HepG2 (cell line): ENCODE results near the gene WDR93. TPM values are rescaled to one million over a fixed set of nuclear protein-coding genes. Genes with fewer than 3 reads are reported as not detected.

Source experiments
- ARID2 ChIP-seq: sonication (generic); formaldehyde crosslinking; IDR thresholded peaks from 2 replicates; pipeline ENCODE4 v1.8.1; 2022; ENCODE audit warnings: mild to moderate bottlenecking, missing genetic modification reagents, borderline replicate concordance
- ATAD3A ChIP-seq: sonication (generic); formaldehyde crosslinking; IDR thresholded peaks from 2 replicates; pipeline ENCODE4 v1.4.0; 2020; ENCODE audit warnings: missing genetic modification reagents
- CEBPG ChIP-seq: IDR thresholded peaks from 2 replicates; pipeline ENCODE4 v1.6.1; 2016
- CERS6 ChIP-seq: sonication (generic); formaldehyde crosslinking; IDR thresholded peaks from 2 replicates; pipeline ENCODE4 v1.5.0; 2020; ENCODE audit warnings: missing genetic modification reagents
- EEA1 ChIP-seq: sonication (generic); formaldehyde crosslinking; IDR thresholded peaks from 2 replicates; pipeline ENCODE4 v1.5.1; 2020; ENCODE audit warnings: mild to moderate bottlenecking, missing genetic modification reagents, borderline replicate concordance
- HBP1 ChIP-seq: IDR thresholded peaks from 2 replicates; pipeline ENCODE4 v1.6.1; 2016; ENCODE audit warnings: low read depth, control low read depth
- HNF4A ChIP-seq: sonication (generic); formaldehyde crosslinking; IDR thresholded peaks from 2 replicates; pipeline ENCODE4 v1.4.0; 2020; ENCODE audit warnings: missing genetic modification reagents
- HNRNPLL ChIP-seq: fragments of 200-400 bp; formaldehyde crosslinking; IDR thresholded peaks from 2 replicates; pipeline ENCODE4 v1.6.1; 2017; ENCODE audit warnings: mild to moderate bottlenecking, low read depth, low read length; ENCODE audit not compliant: poor library complexity, severe bottlenecking
- IKZF5 ChIP-seq: IDR thresholded peaks from 2 replicates; pipeline ENCODE4 v1.6.1; 2018; ENCODE audit warnings: missing genetic modification reagents, mild to moderate bottlenecking, missing compliant biosample characterization
- KLF6 ChIP-seq: IDR thresholded peaks from 2 replicates; pipeline ENCODE4 v1.8.0; 2016; ENCODE audit warnings: missing biosample characterization, missing genetic modification reagents
- MATR3 ChIP-seq: sonication (generic); formaldehyde crosslinking; IDR thresholded peaks from 2 replicates; pipeline ENCODE4 v1.4.0; 2020; ENCODE audit warnings: missing genetic modification reagents
- MXD4 ChIP-seq: IDR thresholded peaks from 2 replicates; pipeline ENCODE4 v1.6.1; 2016; ENCODE audit warnings: mild to moderate bottlenecking, missing biosample characterization, missing genetic modification reagents
- REXO4 ChIP-seq: sonication (generic); formaldehyde crosslinking; IDR thresholded peaks from 2 replicates; pipeline ENCODE4 v1.8.0; 2022; ENCODE audit warnings: missing genetic modification reagents, mild to moderate bottlenecking, borderline replicate concordance
- TCF7L2 ChIP-seq: IDR thresholded peaks from 2 replicates; pipeline ENCODE4 v1.6.1; 2011; ENCODE audit warnings: mild to moderate bottlenecking, low read depth, low read length, moderate library complexity
- WIZ ChIP-seq: sonication (generic); formaldehyde crosslinking; IDR thresholded peaks from 2 replicates; pipeline ENCODE4 v1.5.1; 2020; ENCODE audit warnings: mild to moderate bottlenecking, missing genetic modification reagents
- YEATS4 ChIP-seq: sonication (generic); formaldehyde crosslinking; IDR thresholded peaks from 2 replicates; pipeline ENCODE4 v1.4.0; 2020; ENCODE audit warnings: missing genetic modification reagents, borderline replicate concordance
- ZBTB7B ChIP-seq: sonication (generic); formaldehyde crosslinking; IDR thresholded peaks from 2 replicates; pipeline ENCODE4 v1.4.0; 2020; ENCODE audit warnings: missing genetic modification reagents
- ZNF275 ChIP-seq: sonication (generic); formaldehyde crosslinking; IDR thresholded peaks from 2 replicates; pipeline ENCODE4 v1.8.0; 2022; ENCODE audit warnings: missing genetic modification reagents, mild to moderate bottlenecking, inconsistent platforms, borderline replicate concordance
- ZNF296 ChIP-seq: sonication (generic); formaldehyde crosslinking; conservative IDR thresholded peaks from 2 replicates; pipeline ENCODE4 v1.5.0; 2020; ENCODE audit warnings: mild to moderate bottlenecking, missing genetic modification reagents
- ZNF562 ChIP-seq: sonication (generic); formaldehyde crosslinking; IDR thresholded peaks from 2 replicates; pipeline ENCODE4 v1.8.0; 2022; ENCODE audit warnings: missing genetic modification reagents, borderline replicate concordance
- ZNF567 ChIP-seq: sonication (generic); formaldehyde crosslinking; IDR thresholded peaks from 2 replicates; pipeline ENCODE4 v1.8.1; 2023; ENCODE audit warnings: mild to moderate bottlenecking, missing genetic modification reagents, borderline replicate concordance
- ZNF704 ChIP-seq: sonication (generic); formaldehyde crosslinking; IDR thresholded peaks from 2 replicates; pipeline ENCODE4 v1.8.1; 2023; ENCODE audit warnings: mild to moderate bottlenecking, inconsistent platforms, moderate library complexity, missing genetic modification reagents, borderline replicate concordance
- ZUFSP ChIP-seq: sonication (generic); formaldehyde crosslinking; IDR thresholded peaks from 2 replicates; pipeline ENCODE4 v1.9.0; 2021; ENCODE audit warnings: missing genetic modification reagents, mild to moderate bottlenecking, borderline replicate concordance
- polyA plus RNA-seq, 8 experiments: library from polyadenylated mRNA; depleted of rRNA in 3 of 8; stranded (reverse) in 7 of 8; unstranded in 1 of 8; fragments of >200 nt; fragmentation: Illumina TruSeq in 4 of 8; extraction: Trizol in 4 of 8; gene quantifications; 2 replicates each; pipeline versions ENCODE4 v1.2.1 to v1.2.3, GENCODE V29; 2011 to 2016; ENCODE audit warnings: low read depth in 4 of 8, missing spikeins in 1 of 8, mixed read lengths in 1 of 8; ENCODE audit not compliant: insufficient read depth in 1 of 8
- total RNA-seq, 5 experiments: library from RNA; depleted of rRNA; stranded (reverse); fragments of >200 nt; fragmentation: Illumina TruSeq; extraction: Trizol; gene quantifications; 2 replicates each; pipeline ENCODE4 v1.2.3, GENCODE V29; 2016; ENCODE audit warnings: low read depth in 1 of 5

WDR93 gene
- total and polyA plus RNA-seq, 2 of the 13 experiments (the other 11 are each of a cell fraction or from before 2014, with no cell fraction given), result 0.07 TPM; not detected in 1

- TF ChIP-seq ZNF704 (CRISPR knock-in tag) (no peak), ZUFSP (CRISPR knock-in tag) (no peak), ARID2 (no peak), HNF4A (peak; percentile 94), ZNF562 (CRISPR knock-in tag) (no peak), CERS6 (CRISPR knock-in tag) (no peak), HBP1 (no peak), TCF7L2 (no peak), ZBTB7B (CRISPR knock-in tag) (no peak), MATR3 (no peak), WIZ (no peak), EEA1 (CRISPR knock-in tag) (no peak), ZNF275 (CRISPR knock-in tag) (no peak), HNRNPLL (no peak), IKZF5 (CRISPR knock-in tag) (no peak), ZNF567 (CRISPR knock-in tag) (no peak), REXO4 (no peak), CEBPG (CRISPR knock-in tag) (peak; percentile 81), KLF6 (CRISPR knock-in tag) (0 out of 2 replicates have a peak, but pooled peaks have one; percentile 47), MXD4 (no peak), ATAD3A (no peak), YEATS4 (CRISPR knock-in tag) (no peak), ZNF296 (CRISPR knock-in tag) (no peak)
Observed at GRCh38 chr15:89785064-89785773, 94.6 kb downstream of the WDR93 start (continued).
